ENCODE results near the gene VPS41. TPM values are rescaled to one million over a fixed set of nuclear protein-coding genes. Genes with fewer than 3 reads are reported as not detected.
"Not testable (repeated sequence)": the region's sequence is repeated elsewhere in the genome, so short reads cannot be mapped to it uniquely, and the experiment has no call there.

VPS41 gene
- polyA plus RNA-seq (2013, experiment 1 of 2; ENCODE audit: insufficient read length), result 35.6 TPM
- polyA plus RNA-seq (2013, experiment 2 of 2; ENCODE audit: insufficient read length), result 49.6 TPM

- peak; percentile 78 for DNase-seq
Observed at GRCh38 chr7:38908759-38909335, at the start of gene VPS41. TSS of gene VPS41 (minus strand) at chr7:38909191. CDS start at chr7:38909174, 17 bp downstream.

DNA sequence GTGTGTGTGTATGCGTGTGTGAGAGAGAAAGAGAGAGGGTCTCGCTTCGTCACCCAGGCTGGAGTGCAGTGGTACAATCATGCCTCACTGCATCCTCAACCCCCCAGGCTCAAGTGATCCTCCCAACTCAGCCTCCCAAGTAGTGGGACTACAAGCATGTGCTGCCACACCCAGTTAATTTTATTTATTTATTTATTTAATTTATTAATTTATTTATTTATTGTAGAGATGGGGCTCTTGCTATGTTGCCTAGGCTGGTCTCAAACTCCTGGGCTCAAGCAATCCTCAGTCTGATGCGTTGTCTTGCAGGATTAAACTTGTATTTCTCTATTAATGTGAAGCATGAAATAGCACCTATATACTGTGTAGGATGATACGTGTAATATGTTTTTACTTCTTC is 46.9 kb upstream of the VPS41 start:
- DNase-seq, result no peak

DNA sequence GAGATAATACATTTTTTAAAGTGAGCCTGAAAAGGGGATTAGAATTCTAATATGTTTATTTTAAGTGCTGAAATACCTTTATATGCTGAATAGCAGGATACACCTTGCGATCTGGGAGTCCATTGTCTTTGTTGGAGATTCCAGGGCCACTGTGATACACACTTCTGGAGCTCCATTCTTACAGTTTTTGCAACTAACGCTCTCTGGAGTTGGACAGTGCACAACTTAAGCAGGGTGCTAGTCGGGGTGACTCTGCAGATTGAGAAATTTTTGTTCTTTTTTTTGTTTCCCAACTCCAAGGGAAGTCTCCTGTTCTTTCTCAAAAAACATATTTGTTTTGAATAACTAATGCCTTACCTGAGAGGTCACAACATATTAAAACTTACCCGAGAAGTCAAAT is 45.0 kb upstream of the VPS41 start:
- no peak for DNase-seq

- DNase-seq, result no peak
Observed at GRCh38 chr7:38953227-38953626, 44.2 kb upstream of the VPS41 start.

- no peak for DNase-seq
Observed at GRCh38 chr7:38951213-38951612, 42.2 kb upstream of the VPS41 start.

- no peak for DNase-seq
Observed at GRCh38 chr7:38950309-38950708, 41.3 kb upstream of the VPS41 start.

GRCh38 chr7:38947541-38947940 is 38.5 kb upstream of the VPS41 start:
- not testable (repeated sequence) for DNase-seq

DNA sequence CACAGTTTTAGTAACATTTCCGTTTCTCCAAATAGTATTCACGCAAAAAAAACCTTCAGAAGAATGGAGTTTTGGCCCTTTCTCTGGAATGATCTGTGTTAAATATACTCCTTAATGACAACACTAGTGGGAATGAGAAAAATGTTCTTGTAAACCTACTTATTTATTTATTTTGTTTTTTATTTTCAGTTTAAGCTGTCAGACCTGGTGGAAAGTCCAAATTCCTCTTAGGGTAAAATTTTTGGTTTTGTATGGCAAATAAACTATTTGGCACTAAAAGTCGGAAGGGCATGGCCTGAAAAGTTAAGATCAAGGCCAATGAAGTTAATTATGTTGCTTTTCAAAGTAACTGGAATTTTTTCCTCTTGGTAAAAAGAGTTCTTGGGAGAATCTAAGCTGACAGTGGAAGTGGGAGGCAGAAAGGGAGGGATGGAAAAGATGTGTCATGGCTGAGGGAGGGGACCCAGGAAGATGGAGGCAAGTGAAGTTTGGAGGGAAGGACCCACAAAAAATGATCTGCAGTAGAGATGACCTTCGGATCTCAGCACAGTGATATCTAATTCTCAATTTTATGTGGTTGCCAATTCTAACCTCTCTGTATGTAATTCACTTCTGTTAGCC is 33.5 kb upstream of the VPS41 start:
- DNase-seq, result peak; percentile 5

- no peak for DNase-seq
Observed at GRCh38 chr7:38940774-38941173, 31.8 kb upstream of the VPS41 start.

DNA sequence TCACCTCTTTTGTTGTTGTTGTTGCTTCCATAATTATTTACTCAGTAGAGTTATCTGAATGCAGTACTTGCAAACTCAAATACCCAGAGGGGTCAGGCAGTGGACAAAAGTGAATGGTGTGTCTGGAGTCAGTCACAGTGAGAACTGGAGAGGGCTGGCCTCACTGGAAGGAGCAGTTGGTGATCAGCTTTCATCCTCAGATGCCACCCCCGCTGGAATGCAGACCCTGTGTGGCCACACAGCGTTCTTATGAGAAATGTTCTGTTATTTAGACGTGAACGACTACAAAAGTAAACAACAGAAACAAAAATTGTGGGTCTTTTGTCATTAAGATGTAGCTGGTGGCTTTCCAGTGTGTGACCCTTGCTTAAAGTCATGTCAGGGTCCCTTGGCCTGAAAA is 29.6 kb upstream of the VPS41 start:
- no peak for DNase-seq

DNA sequence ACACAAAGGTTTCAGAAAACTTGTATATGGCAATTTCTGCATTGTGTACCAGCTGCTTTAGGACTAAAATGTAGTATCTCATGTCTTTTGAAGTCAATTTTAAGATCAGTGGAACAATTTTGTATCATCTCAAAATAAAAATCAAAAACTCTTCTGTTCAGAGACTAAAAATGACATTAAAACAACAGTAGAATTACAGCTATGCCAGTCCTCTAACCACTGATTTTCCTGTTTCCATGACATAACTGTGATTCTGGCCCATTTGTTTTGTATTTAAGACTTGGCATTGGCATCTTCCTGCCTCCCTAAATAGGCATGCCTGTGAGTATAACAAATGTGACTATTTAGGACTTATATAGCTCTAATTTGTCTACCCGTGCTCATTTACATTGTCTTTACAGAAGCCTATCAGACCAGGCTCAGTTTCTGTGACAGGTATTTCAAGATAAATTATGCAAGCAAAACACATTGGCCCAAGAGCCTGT is 29.1 kb upstream of the VPS41 start:
- peak; percentile 9 for DNase-seq

GRCh38 chr7:38936641-38937040 is 27.6 kb upstream of the VPS41 start:
- DNase-seq, result no peak

DNA sequence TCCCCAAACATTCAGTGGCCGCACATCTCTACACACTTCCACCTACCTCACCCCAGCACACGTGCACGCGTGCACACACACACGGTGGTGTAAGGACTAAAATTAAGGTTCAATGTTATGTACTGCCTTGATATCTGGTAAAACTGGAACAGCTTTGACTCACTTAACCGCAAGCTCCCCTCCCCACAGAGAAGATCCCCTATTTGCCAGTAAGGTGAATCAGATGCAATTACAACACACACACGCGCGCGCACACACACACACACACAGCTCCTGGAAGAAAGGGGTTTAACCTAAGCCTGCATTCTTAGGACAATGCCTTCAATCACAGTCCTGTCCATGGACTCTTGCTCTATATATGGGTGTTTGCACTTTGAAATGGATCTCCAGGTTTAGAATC is 25.5 kb upstream of the VPS41 start:
- DNase-seq, result no peak

- no peak for DNase-seq
Observed at GRCh38 chr7:38934051-38934450, 25.1 kb upstream of the VPS41 start.

DNA sequence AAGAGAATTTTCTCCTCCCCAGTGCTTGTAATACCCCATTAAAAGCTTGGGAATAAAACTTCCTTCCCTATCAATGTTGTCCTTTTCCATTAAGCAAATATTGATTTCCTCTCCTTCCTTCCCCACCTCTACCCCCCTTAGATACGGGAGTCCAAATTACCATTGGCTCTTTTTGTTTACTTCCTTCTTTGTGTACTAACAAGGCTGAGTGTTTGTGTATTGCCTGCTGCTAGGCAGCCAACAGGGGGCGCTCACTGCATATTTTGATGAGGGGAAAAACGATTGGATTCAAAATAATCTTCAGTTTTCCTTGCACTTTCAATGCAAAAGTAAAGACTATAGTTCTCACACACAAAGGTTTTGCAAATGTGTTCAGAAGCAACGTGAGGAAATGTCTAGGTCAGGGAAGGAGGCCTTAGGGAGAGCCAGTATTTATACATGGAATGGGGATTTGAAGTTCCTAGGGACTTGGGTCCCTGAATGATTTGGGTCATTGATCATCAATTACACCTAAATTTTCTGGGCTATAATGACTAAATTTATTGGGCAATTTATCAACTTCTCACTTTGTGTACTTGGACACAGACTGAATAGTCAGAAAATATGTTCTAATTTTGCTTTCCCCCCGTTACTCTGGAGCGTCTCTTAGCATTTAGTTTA is 23.6 kb upstream of the VPS41 start:
- peak; percentile 43 for DNase-seq

GRCh38 chr7:38929460-38930171 is 20.6 kb upstream of the VPS41 start:
- peak; percentile 67 for DNase-seq

- DNase-seq, result no peak
Observed at GRCh38 chr7:38928506-38928905, 19.5 kb upstream of the VPS41 start.

DNA sequence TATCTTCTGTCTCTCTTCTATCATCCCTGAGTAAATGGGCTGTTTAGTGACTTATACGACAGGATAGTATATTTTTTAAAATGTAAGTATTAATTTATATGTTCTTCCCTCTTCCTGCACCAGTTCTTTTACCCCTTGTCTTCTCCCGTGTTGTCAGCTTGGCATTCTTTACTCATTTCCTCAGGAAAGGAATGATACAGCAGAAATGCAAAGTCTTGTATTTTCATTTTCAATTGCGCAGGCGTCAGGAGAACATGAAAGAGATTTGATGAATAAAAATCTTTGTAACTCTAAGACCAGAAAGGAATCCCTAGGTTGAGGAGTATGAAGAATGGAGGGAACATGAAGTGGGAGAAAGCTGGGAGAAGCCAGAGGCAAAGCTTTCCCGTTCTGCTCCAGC is 18.8 kb upstream of the VPS41 start:
- DNase-seq, result no peak

GRCh38 chr7:38920731-38921130 is 11.7 kb upstream of the VPS41 start:
- DNase-seq, result no peak

DNA sequence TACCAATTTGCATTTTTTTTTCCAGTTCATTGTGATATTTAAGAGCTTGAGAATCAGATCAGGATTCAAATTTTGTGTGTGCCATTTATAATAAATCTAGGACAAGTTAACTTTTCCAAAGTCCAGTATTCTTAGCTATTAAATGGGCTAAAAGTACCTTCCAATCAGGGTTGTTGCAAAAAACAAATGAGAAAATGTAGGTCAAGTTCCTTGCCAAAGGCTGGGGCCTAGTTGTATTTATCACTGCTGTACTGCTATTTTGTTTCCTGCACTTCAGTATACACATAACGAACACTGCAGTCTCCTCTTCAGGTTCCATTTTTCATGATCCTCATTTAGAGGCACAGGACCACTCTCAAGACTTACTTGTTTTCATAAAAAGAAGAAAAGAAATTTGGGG is 7.4 kb upstream of the VPS41 start:
- no peak for DNase-seq

- DNase-seq, result no peak
Observed at GRCh38 chr7:38909870-38910269, 879 bp upstream of the VPS41 start.

DNA sequence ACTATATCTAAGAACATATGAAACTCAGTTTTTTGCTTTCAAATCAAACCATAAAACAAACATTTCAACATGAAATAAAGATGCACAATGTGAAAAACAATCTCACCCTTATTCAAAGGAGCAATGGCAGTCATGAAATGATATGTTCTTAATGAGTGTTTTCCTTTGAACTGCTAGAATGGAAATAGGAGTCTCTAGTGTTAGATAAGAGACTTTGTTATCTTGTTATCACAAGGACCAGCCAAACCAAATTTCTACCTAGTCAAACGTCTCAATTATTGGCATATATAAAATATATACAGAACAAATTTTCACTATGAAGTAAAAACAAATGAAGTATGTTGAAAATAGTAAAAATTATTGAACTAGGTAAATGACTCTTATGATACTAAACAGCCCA is 1.2 kb downstream of the VPS41 start:
- no peak for DNase-seq

DNA sequence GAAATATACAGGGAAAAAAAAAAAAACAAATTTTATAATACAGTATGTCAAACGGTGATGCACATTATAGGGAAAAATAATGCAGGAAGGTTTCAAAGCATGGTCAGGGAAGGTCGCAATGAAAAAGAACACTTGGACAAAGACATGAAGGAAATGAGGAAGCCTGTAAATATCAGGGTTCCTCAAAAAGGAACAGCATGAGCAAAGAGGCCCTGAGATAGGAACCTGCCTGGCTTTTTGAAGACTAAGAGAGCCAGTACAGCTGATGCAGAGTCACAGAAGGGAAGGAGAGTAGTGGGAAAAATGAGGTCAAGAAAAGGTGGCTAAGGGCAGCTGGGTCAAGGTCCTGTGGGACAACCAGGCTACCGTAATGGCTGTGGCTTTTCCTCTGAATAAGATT is 1.9 kb downstream of the VPS41 start:
- no peak for DNase-seq
